Retina (tissue), 1 donor: Measurements from ENCODE around the gene TMEM8B.
"Not testable (repeated sequence)": the region's sequence is repeated elsewhere in the genome, so short reads cannot be mapped to it uniquely, and the experiment has no call there.

Experiments used
- DNase-seq: peaks from one replicate; pipeline ENCODE4 v3.0.0-alpha.2; 2016

TMEM8B gene

DNA sequence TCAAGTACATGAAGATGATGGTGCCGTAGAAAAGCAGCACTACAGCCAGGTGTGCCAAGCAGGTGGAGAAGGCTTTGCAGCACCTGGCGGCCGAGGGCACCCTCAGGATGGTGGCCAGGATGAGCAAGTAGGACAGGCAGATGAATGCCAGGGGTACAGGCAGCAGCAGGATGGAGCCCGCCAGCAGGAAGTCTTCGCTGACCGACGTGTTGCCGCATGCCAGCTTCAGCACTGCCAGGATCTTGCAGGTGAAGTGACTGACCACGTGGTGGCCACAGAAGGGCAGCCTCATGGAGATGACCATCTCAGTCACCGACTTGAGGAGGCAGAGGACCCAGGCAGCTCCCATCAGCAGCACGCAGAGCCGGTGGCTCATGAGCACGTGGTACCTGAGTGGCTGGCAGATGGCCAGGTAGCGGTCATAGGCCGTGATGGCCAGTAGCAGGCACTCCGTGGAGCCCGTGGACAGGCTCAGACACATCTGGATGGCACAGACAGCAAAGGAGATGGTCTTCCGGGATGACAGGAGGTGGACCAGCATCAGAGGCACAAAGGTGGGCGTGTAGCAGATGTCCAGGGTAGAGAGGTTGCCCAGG, 40.7 kb downstream of the TMEM8B start:
- no peak for DNase-seq

DNA sequence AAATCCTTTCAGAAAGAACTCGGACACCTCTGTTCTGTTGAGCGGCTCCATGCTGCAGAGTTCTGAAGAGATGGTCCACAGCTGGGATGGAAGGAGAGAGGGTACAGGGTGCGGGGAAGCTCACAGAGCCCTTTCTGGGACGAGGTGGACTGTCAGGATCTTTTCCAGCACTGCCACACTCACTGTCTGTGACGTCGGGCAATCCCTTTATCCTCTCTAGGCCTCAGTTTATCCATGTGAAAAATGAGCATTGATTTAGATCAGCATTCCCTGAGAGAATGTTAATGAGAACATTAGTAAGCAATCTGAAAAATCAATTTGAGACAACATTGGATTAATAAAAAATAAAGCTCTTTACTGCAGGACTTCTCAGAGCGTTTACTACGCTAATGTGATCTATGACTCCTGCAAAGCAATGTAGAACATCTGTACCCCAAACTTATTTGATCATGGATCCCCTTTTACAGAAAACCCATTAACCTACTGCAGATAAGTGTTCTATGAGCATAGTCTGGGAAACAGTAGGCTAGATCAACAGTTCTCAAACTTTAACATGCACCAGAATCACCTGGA, 41.4 kb downstream of the TMEM8B start, which contains the start of gene OR13J1:
OR13J1 (minus strand) TSS at position 51 of the 573 bp plus-strand sequence; CDS start at position 51, 0 bp downstream.
- no peak for DNase-seq

DNA sequence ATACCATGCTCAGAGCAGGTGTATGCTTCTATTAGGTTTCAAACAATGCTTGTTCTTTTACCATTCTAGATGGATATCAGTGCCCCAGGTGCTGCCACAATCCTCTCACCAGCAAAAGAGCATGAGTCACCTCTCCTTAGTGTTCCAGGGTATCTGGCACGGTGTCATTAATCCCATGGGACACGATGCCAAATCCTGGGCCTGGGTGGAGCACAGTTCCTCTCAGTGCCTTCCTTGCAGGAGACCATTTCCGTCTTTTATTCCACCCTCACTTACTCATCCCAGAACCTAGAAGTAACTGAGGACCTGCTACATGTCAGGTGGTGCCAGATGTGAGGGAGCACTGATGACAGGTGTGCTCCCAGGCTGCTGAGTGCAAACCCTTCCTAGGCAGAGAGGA, 42.5 kb downstream of the TMEM8B start:
- DNase-seq = no peak

DNA sequence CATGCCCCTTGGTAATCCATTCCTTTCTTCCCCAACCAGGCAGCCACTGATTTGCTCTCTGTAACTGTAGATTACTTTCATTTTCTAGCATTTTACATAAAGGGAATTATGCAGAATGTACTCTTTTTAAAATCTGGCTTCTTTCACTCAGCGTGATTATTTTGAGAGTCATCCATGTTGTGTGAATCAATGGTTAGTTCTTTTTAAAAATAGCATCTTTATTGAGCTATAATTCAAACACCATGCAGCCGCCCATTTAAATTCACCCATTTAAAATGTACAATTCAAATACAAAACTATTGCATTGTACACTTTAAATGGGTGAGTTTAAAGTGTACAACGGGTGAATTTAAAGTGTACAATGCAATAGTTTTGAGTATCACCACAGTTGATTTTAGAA, 43.5 kb downstream of the TMEM8B start:
- no peak for DNase-seq

DNA sequence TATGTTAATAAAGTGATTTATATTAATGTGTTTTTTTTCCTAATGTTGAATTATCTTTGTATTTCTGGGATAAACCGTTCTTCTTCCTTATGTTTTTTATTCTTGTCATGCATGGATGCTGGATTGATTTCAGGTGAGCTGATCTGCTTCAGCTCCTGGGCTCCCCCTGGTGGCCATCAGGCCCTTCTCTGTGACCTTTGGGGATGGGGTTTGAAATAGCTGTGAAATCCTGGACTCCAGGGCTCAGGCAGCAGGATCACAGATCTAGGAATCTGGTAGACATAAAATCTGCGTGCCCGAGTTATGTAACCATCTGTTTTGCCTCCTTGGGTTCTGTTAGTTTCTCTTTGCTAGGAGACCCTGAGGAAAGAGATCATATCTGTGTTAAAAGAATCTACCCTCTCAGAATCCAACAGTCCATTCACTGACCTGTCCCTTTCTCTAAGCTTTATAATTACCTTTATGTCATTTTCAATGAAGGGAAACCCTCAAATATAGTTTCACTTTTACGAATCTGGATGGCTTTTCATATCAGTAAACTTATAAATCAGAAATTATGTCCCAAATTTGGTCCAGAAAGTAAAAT, 53.3 kb downstream of the TMEM8B start:
- DNase-seq = peak; percentile 81

DNA sequence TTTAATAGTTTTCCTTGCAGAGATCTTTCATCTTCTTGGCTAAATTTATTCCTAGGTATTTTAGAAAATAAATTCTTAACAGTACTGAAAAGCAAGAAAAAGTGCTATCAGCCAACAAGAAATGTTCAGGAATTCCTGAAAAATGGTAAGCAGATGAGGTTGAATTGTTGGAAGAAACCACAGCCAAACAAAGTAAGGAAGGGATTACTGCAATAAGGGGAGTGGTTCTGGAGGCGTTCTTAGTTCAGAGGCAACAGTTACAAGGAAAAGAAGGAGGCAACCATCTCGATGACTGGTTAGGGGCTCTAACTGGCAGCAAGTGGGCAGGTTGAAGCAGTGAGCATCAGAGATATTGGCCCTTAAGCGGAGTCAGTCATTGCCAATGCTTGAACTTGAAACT, 54.0 kb downstream of the TMEM8B start:
- DNase-seq = no peak

DNA sequence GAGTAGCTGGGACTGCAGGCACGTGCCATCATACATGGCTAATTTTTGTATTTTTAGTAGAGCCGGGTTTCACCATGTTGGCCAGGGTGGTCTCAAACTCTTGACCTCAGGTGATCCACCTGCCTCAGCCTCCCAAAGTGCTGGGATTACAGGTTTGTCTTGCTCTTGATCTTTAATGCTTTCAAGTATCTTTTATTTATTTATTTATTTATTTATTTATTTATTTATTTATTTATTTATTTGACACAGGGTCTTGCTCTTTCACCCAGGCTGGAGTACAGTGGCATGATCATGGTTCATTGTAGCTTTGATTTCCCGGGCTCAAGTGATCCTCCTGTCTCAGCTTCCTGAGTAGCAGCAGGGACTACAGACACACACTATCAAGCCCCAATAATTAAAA, 55.9 kb downstream of the TMEM8B start:
- DNase-seq = not testable (repeated sequence)

DNA sequence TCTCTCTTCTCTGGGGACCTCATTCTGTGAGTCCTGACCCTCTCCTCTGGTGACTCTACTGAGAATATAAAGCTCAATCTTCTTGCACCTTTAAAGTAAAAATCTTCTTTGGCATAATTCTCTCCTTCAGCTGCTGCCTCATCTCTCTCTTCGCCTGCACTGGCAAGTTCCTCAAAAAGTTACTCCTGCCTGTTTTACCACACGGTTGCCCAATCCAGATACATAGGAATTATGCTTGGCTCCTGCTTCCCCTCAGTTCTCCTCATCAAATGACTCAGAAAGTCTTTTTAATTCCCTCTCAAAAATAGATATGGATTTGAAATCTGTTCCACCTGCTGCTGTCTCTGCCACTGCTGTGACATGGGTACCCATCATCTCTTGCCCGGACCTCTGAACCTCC, 62.6 kb downstream of the TMEM8B start:
- DNase-seq = no peak

DNA sequence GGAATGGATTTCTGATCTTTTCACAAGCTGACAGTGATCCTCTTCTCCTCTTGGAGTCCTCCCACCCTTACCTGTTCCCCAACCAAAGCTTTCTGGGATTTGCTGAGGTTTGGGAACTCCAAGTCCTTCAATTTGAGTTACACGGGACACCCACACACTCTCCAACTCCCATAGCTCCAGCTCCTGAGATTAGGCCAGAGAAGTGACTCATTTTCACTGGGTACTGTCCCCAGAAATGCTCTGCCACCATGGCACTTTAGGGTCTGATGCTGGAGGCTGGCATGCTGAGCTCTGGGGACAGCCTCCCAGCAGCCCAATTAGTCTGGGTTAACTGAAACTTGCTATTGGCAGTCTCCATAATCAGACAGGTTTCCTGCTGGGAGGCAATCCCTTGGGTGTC, 63.0 kb downstream of the TMEM8B start:
- no peak for DNase-seq

DNA sequence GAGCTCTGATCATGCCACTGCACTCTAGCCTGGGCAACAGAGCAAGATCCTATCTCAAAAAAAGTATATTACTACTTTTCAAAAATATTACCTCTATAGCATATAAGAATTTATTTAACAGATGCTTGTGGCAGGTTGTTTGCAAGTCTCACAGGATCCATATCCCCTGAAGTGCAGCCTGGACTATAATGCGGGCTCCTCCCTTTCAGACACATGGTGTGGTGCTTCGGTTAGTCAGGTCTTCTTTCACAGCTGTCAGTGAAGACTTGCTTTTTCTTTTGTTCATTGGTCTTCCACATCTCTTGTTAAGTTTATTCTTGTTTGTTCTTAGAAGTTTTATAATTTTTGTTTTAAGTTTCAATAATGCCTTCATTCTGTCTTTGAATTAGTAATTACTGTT, 67.5 kb downstream of the TMEM8B start:
- no peak for DNase-seq

DNA sequence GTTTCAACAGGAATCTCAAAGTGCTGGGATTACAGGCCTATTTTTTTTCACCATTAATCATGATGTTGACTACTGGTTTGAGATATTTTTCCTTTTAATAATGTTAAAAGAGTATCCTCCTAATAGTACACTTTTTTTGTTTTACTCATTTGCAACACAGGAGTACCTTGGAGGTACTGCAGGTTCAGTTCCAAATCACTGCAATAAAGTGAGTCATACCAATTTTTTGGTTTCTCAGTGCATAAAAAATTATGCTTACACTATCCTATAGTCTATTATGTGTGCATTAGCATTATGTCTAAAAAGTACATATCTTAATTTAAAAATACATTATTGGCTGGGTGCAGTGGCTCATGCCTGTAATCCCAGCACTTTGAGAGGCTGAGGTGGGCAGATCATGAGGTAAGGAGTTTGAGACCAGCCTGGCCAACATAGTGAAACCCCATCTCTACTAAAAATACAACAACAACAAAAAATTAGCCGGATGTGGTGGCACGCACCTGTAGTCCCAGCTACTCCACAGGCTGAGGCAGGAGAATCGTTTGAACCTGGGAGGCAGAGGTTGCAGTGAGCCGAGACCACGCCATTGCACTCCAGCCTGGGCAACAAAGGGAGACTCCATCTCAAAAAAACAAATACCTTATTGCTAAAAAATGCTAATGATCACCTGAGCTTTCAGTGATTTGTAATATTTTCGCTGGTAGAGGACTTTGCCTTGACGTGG, 68.5 kb downstream of the TMEM8B start:
- DNase-seq = not testable (repeated sequence)

DNA sequence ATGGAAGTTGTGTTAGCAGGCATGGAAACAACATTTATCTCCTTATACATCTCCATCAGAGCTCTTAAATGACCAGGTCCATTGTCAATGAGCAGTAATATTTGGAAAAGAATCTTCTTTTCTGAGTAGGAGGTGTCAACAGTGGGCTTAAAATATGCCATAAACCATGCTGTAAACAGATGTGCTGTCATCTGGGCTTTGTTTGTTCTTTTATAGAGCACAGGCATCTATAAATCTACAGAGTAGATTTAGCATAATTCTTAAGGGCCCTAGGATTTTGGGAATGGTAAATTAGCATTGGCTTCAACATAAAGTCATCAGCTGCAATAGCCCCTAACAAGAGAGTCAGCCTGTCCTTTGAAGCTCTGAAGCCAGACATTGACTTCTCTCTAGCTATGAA, 69.3 kb downstream of the TMEM8B start:
- DNase-seq = no peak

DNA sequence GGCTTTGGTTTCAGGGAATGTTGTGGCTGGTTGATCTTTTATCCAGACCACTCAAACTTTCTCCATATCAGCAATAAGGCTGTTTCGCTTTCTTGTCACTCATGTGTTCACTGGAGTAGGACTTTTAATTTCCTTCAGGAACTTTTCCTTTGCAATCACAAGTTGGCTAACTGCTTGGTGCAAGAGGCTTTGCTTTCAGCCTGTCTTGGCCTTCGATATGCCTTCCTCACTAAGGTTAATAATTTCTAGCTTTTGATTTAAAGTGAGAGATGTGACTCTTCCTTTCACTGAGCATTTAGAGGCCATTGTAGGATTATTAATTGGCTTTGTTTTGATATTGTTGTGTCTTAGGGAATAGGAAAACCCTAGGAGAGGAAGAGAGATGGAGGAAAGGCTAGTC, 70.0 kb downstream of the TMEM8B start:
- DNase-seq = no peak

DNA sequence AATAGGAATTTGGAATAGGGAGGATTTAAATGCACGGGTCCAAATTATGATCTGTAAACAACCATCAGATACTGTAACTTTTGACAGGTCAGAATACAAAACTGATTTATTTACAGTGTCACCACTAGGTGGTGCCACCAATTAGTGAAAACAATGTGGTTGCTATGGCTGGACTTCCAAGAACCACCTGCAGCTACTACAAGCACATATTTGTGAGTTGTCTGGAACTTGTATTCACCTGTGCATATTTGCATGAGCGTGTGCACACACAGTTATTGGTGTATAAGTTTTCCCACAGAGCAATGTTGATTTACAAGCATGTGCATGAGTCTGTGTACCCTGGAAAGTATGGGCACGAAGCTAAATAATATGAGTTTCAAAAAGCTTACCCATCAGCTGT, 74.0 kb downstream of the TMEM8B start:
- DNase-seq = peak; percentile 37

DNA sequence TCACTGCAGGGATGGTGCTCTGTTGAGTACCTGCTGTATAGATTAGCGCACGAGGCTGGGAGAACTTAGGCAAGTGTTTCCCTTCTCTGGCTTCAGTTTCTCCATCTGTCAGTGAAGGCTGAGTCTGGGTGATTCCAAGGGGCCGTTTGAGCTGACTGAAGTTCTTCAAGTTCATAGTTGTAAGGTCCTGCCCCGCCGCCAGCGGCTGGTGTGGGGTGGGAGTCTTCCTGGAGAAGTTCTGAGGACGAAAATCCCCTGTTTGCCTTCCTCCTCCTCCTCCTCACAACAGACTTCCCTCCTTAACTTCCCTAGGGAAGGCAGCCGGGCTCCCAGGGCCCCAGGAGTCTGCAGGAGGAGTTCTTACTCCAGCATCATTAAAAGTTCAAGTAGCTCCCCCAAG, 75.3 kb downstream of the TMEM8B start:
- no peak for DNase-seq

DNA sequence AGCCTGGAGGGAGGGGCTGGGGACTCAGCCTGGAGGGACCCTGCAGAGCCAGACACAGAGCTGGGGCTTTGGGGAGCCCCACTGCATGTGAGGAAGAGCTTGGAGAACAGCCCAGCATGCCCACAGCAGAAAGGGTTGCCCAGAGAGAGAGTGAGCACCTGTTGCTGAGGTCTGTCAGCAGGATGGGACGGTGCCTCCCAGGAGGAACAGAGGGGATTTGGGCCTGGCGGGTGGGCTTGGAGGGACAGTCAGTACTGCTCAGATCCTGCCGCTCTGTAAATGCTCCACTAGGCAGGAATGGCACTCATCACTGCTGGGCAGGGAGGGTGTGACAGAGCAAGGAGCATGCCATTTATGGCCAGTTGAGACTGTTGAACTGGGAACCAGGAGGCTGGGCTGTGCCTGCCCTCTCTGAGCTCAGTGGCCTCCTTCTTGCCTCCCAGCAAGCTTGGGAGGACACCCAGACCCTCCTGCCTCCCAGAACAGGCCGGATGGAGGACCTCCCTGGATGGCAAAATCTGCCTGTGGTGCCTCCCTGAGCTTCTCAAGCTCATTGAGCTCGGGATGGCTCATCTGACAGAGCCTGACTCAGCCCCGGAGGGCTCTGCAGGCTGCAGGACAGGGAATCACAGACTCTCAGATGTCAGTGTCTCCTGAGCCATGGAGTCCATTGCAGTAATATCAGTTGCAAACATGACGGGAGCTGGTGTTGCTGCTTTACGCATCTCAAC, 76.2 kb downstream of the TMEM8B start:
- no peak for DNase-seq

DNA sequence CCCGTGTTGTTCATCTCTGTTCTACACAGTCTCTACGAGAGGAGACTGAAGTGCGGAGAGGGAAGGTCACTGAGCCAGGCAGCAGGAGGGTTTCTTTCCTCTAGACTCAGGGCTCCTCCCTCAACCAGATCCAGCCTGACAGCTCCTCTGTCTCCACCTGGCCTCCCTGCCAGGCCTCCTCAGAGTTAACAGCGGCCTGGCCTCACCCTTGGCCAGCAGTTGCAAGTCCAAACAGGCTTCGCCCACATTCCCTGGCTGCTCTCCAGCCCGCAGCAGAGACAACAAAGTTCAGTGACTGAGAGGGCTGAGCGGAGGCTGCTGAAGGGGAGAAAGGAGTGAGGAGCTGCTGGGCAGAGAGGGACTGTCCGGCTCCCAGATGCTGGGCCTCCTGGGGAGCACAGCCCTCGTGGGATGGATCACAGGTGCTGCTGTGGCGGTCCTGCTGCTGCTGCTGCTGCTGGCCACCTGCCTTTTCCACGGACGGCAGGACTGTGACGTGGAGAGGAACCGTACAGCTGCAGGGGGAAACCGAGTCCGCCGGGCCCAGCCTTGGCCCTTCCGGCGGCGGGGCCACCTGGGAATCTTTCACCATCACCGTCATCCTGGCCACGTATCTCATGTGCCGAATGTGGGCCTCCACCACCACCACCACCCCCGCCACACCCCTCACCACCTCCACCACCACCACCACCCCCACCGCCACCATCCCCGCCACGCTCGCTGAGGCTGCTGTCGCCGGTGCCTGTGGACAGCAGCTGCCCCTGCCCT, 77.1 kb downstream of the TMEM8B start, which contains the start of gene HRCT1:
HRCT1 (plus strand) TSS at position 291 of the 768 bp plus-strand sequence; CDS start at position 377, 86 bp downstream.
- no peak for DNase-seq

DNA sequence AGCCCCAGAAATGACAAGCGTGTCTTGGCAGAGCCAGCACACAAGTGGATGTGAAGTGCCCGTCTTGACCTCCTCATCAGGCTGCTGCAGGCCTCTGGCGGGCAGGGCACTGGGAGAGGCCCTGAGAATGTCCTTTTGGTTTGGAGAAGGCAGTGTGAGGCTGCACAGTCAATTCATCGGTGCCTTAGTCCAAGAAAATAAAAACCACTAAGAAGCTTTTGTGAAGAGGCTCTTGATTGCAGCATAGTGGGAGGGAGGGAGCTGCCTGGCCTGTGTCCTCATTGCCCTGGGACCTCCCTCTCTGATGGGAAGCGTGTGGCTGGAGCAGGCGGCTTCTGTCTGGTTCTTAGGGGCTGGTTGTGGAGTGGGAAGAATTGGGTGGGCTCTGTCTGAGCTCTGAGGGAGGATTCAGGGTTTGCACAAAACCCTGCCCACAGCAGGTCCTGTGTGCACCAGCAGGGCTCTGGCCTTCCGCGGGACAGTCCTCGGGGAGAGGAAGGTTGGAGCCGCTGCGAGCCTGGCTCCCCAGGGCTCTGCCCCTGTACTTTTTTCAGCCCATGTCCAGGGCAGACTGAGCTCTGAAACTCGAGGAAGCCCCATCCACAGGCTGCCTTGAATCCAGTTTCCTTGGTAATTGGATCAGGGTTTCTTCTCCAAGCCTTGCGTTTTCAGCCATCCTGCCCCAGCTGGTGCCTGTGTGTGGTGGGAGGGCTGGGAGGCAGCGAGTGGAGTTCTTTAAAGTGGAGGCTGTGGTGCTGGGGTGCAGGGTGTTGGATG, 78.1 kb downstream of the TMEM8B start:
- peak; percentile 34 for DNase-seq

DNA sequence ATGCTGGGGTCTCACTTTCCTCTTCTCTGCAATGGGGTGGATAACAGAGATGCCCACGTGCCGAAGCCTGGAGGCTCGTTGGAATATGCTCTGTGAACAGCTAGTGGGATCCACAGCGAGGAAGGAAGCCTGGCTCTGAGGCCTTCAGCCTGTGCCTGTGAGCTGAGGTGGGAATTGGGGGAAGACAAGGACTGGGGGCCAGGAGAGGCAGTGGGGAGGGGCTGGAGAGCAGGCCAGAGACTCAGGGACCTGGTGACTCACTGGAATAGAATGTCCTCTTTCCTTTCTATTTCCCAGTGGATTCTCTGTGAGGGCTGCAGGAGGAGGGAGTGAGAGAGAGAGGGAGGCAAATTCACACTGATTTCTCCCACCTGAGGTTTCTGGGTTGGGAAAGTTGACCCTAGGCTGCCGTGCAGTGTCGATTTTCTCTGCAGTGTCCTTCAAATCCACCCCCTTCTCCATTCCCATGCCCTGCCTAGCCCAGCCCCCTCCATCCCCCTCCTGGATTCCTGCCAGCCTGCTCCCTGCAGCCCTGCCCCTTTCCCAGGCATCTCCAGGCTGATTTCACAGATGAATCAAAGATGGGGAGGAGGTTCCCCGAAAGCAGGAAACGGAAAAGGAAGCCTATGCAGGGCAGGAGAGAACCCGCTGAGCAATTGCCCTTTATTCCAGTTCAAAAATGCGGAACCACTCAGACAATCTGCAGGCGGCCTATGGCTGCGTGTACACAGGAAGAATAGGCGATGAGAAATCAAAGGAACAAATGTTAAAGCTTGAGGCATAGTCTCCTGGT, 78.9 kb downstream of the TMEM8B start:
- peak; percentile 52 for DNase-seq

DNA sequence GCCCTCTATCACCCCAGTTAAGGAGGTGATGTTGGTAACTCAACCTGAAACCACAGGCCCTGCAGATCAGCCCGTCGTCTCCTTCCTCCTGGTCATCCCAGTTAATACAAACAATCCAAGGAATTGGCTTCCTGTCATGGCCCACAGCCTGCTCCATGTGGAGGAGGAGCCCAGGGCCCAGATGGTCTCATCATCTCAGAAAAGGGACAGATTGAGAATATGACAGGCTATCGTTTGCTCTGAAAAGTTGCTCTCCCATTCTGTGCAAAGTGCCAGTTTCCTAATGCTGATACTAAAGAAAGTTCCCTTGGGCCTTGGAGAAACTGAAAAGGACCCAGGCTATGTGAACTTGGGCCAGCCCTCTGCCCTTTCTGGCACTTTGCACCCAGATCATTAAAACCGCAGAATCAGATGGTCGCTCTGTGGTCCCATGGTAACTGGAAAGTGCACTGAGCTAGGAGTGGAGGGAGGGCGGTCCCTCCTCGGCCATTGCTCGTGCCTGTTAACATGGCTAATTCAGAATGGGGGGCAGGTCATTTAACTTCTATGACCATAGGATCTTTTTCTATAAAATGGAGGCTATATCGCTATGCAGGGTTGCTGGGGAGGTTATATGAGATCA, 79.6 kb downstream of the TMEM8B start:
- no peak for DNase-seq
